Sigmoid colon (tissue), 4 donors: Measurements from ENCODE around the gene SLC26A6.

ENCODE experiments used
- EP300 ChIP-seq, 4 donors: sonication (generic); formaldehyde crosslinking; IDR thresholded peaks; one replicate each; pipeline ENCODE4 v1.6.1; 2017; ENCODE audit warnings: antibody characterized with exemption in 4 of 4
- POLR2A ChIP-seq, 2 donors: fragments of 450-650 bp; IDR thresholded peaks; one replicate each; pipeline ENCODE4 v1.6.1; 2016; ENCODE audit warnings: antibody characterized with exemption in 2 of 2, mild to moderate bottlenecking in 2 of 2, moderate library complexity in 2 of 2
- POLR2AphosphoS5 ChIP-seq, 4 donors: sonication (generic); formaldehyde crosslinking; IDR thresholded peaks; one replicate each; pipeline ENCODE4 v1.6.1; 2017; ENCODE audit warnings: antibody characterized with exemption in 4 of 4
- TF ChIP-seq, protein P1 (sequence below), 4 experiments: fragments of 450-650 bp in 3 of 4; fragments of 200-600 bp in 1 of 4; IDR thresholded peaks; one replicate each; pipeline ENCODE4 v1.5.1; 2016 to 2019; ENCODE audit warnings: antibody characterized with exemption in 4 of 4, mild to moderate bottlenecking in 3 of 4, moderate library complexity in 2 of 4

DNA sequence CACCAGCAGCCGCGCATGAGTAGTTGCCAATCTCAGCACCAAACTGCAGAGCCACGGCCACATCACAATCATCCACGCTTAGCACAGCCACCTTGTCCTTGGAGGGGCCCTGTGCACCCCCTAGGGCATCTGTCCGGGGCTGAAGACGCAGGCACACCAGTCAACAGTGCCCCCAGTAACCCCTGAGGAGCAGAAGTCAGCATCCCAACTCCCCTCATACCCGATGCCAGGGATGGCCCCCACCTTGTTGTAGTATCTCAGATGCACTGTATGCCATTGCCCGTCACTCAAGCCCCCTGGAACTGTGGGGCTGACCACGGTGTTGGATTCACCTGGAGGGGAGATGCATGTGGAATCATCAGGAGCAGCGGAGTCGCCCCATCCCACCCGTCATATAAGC is 19.8 kb upstream of the SLC26A6 start:
- no peak for TF ChIP-seq POLR2A (IDR thresholded peaks at IDR 0.05)
- TF ChIP-seq, protein P1, sequence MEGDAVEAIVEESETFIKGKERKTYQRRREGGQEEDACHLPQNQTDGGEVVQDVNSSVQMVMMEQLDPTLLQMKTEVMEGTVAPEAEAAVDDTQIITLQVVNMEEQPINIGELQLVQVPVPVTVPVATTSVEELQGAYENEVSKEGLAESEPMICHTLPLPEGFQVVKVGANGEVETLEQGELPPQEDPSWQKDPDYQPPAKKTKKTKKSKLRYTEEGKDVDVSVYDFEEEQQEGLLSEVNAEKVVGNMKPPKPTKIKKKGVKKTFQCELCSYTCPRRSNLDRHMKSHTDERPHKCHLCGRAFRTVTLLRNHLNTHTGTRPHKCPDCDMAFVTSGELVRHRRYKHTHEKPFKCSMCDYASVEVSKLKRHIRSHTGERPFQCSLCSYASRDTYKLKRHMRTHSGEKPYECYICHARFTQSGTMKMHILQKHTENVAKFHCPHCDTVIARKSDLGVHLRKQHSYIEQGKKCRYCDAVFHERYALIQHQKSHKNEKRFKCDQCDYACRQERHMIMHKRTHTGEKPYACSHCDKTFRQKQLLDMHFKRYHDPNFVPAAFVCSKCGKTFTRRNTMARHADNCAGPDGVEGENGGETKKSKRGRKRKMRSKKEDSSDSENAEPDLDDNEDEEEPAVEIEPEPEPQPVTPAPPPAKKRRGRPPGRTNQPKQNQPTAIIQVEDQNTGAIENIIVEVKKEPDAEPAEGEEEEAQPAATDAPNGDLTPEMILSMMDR (IDR thresholded peaks at IDR 0.05), result no peak
- TF ChIP-seq EP300 (IDR thresholded peaks at IDR 0.05), result no peak
- no peak for TF ChIP-seq POLR2AphosphoS5 (IDR thresholded peaks at IDR 0.05)
